Measurements from ENCODE around the gene EHD1. TPM values are rescaled to one million over a fixed set of nuclear protein-coding genes. Genes with fewer than 3 reads are reported as not detected.
"Not testable (repeated sequence)": the region's sequence is repeated elsewhere in the genome, so short reads cannot be mapped to it uniquely, and the experiment has no call there.

Gene EHD1
- total RNA-seq, 1 experiment from 2014 or later: 81.4 TPM

- peak; percentile 96 for DNase-seq (ENCODE audit: low spot score)
These were observed 21.8 kb downstream of the EHD1 start for GRCh38 chr11:64856382-64857227.

DNA sequence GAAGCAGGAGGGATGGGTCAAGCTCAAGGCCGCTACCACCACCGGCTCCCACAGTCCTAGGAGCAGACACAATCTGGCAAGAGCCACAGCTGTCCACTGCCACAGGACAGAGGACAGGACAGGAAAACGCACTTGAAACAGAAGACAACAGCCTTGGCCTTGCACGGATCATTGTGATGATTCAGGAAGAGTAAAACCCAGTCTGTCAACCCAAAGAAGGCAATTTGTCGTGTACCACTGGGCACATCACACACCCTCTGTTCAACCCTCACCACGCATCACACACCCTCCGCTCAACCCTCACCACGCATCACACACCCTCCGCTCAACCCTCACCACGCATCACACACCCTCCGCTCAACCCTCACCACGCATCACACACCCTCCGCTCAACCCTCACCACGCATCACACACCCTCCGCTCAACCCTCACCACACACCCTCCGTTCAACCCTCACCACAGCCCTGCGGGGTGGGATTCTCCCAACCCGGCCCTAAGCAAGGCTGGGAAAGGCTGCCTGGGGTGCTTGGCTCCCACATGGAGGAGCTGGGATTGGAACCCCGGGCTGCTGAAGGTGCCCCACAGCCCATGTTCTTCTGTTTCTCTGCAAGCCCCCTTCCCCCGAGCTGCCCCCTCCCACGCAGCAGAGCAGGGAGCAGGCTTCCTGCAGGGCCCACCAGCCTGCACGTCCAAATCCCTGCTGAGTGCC is 22.7 kb downstream of the EHD1 start:
- DNase-seq (ENCODE audit: low spot score): no peak

DNA sequence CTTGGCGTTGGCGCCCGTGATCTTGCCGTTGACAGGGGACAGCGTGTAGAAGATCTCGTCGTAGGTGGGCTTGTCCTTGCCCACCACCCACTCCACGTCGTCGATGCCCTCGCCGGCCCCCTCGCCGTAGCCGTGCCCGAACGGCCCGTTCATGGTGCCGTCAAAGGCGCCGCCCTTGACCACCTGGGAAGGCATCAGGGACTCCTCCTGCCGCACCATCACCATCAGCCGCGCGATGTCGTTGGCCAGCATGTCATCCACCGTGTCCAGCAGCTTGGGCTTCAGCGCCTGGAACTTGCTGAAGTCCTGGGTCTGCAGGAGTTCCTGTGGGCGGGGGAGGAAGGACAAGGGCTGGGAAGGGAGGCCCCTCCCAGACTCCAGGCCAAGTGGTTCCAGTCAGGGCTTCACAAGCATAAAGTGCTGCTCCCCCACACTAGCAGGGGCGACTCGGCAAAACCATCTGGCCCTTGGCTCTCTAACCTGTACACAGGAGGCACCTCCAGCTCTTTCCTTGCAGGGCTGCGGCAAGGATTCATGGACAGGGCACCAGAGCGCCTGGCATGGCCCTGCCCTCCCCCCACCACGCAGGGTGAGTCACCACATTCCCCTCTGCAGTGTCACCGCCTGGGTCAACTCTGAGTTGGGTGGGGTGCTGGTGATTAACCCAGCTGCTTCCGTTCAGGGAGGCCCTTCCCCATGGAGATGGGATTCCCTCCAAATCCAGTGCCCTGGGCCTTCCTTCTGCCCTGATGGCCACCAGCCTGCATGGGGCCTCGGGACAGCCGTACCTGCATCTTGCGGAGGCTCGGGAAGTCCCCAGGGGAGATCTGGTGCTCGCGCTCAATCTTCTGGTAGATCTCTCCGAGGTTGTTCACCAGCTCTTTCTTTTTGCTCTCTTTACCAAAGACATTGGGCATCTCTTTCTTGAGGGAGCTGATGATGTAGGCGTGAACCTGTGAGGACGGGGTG is 23.6 kb downstream of the EHD1 start:
- DNase-seq (ENCODE audit: low spot score): peak; percentile 99

DNA sequence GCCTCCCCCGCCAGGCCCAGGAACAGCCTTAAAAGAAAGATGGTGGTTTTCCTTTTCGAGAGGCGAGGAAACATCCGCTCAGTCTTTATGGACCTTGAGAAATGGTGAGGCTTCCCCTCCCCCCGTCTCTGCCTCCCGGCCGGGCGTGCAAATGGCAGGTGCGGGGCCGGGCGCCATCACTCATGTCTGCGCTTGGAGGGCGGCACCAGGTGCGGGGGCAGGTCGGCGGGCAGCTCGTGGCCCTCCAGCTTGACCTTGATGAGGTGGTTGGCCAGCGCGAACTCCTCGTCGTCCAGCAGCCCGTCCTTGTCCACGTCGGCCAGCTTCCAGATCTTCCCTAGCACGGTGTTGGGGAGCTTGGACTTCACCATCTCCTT is 24.3 kb downstream of the EHD1 start:
- DNase-seq (ENCODE audit: low spot score): no peak

- no peak for DNase-seq (ENCODE audit: low spot score)
These were observed 24.7 kb downstream of the EHD1 start for GRCh38 chr11:64853709-64854108.

GRCh38 chr11:64852804-64853509 is 25.5 kb downstream of the EHD1 start:
- no peak for DNase-seq (ENCODE audit: low spot score)

- no peak for DNase-seq (ENCODE audit: low spot score)
These were observed 26.5 kb downstream of the EHD1 start for GRCh38 chr11:64851831-64852351.

- no peak for DNase-seq (ENCODE audit: low spot score)
These were observed 27.3 kb downstream of the EHD1 start for GRCh38 chr11:64850979-64851567.

DNA sequence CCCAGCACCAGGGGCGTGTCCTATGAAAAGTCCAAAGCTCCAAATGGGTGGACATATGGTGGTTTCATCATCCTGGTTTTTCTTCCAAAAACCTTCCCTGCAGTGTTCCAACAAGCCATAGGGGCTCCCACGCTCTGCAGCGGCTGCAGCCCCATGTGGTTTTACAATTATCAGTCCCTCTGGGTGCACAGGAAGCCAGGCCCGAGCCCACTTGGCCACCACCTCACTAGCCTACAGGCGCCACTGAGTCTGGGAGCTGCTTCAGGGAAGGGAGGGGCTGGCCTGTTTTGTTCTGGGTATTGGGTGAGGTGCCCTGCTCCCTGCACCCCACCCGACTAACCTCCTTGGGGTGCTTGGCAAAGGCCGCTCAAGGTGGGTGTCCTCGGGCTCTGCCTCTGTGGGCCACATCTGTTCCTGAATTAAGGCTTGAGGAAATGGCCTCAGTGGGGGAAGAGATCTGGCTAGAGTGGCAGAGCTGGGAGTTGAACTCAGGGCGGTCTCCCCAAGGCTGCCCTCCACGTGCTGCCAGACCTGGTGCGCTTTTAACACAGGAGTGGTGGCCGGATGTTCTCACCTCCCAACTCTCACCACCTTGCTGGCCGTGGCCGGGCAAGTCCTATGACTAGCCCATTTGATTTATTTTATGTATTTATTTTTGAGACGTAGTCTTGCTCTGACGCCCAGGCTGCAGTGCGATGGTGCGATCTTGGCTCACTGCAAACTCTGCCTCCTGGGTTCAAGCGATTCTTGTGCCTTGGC is 28.6 kb downstream of the EHD1 start:
- DNase-seq (ENCODE audit: low spot score): no peak

GRCh38 chr11:64848826-64849597 is 29.4 kb downstream of the EHD1 start:
- DNase-seq (ENCODE audit: low spot score): no peak

- no peak for DNase-seq (ENCODE audit: low spot score)
These were observed 30.1 kb downstream of the EHD1 start for GRCh38 chr11:64848214-64848825.

DNA sequence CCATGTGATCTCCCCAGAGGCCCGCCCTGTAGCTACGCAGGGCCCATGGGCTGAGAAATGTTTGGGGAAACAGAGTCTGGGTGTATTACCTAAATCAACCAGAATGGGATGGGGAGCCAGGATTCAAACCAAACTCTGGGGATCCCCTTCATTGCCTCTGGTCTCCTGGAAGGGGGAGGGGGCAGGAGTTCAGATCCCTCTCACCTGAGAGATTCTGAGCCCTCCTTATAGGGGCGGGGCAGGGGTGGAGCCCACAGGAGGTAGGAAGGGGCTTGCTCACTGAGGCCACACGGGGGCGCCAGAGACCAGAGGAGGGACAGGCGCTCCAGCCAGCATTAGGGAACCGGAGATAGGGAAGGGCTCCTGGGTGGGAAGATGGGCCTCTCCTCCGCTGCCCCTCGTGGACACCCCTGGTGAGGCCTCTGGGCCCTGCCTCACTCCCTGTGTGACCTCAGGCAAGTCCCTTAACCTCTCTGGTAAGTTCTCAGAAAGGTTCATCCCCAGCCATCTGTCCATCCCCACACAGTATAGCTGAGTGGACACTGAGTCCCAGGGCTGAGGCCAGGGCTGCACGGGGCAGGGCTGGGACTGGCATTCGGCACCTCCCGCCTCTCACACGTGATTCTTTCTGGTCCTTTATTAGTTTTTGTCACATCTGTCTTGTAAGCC is 31.3 kb downstream of the EHD1 start:
- peak; percentile 83 for DNase-seq (ENCODE audit: low spot score)

GRCh38 chr11:64845776-64846129 is 32.7 kb downstream of the EHD1 start:
- DNase-seq (ENCODE audit: low spot score): not testable (repeated sequence)

- no peak for DNase-seq (ENCODE audit: low spot score)
These were observed 33.2 kb downstream of the EHD1 start for GRCh38 chr11:64845129-64845775.

GRCh38 chr11:64844330-64845128 is 33.9 kb downstream of the EHD1 start, which contains the start of gene CDC42BPG:
CDC42BPG (minus strand) TSS chr11:64844653; CDS start chr11:64844569, 84 bp downstream.
- DNase-seq (ENCODE audit: low spot score): no peak

GRCh38 chr11:64843686-64844329 is 34.6 kb downstream of the EHD1 start:
- no peak for DNase-seq (ENCODE audit: low spot score)
